ENCODE data around the gene VAV3.

The VAV3 gene

DNA sequence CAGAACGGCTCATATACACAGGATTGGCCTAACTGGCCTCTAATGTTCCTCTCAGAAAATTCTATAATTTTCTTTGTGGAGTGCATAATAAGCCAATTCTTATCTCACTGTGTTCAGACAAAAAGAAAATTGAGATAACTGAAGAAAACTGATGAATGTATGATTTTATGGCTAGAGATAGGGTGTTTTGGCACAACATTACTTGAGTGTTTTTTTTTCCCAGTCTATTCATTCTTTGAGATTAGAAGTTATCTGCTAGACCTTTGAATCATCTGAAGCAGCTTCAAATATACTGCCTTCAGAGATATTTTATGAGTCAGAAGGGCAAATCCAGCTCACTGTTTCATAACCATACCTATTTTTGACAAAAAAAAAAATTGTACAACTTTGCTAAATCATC, 85.6 kb downstream of the VAV3 start:
- DNase-seq (ENCODE audit: low read depth): no peak
- TF ChIP-seq, protein P1, sequence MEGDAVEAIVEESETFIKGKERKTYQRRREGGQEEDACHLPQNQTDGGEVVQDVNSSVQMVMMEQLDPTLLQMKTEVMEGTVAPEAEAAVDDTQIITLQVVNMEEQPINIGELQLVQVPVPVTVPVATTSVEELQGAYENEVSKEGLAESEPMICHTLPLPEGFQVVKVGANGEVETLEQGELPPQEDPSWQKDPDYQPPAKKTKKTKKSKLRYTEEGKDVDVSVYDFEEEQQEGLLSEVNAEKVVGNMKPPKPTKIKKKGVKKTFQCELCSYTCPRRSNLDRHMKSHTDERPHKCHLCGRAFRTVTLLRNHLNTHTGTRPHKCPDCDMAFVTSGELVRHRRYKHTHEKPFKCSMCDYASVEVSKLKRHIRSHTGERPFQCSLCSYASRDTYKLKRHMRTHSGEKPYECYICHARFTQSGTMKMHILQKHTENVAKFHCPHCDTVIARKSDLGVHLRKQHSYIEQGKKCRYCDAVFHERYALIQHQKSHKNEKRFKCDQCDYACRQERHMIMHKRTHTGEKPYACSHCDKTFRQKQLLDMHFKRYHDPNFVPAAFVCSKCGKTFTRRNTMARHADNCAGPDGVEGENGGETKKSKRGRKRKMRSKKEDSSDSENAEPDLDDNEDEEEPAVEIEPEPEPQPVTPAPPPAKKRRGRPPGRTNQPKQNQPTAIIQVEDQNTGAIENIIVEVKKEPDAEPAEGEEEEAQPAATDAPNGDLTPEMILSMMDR (IDR thresholded peaks at IDR 0.05; ENCODE audit: low read length, missing control alignments): no peak
- H3K4me3 ChIP-seq (replicated peaks; ENCODE audit: low read depth, low read length): no peak overlapping the region

DNA sequence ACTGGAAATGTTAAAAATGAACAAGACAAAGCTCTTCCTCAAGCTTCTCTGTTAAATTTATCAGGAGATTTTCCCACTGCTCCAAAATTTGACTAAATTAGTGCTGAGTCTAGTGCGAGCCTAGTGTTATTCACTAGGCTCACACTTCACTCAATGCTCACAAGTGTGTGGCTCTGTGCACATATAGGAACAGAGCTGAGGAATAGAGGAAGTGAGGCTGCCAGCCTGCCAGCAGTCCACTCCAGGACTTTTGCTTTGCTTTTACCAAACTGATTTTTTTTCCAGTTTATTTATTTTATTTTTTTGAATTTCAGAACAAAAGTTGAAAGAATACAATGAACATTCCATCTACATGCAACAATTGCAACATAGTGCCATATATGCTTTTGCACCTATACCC, 87.2 kb downstream of the VAV3 start:
- TF ChIP-seq, protein P1 (IDR thresholded peaks at IDR 0.05; ENCODE audit: low read length, missing control alignments): no peak
- DNase-seq (ENCODE audit: low read depth): no peak

DNA sequence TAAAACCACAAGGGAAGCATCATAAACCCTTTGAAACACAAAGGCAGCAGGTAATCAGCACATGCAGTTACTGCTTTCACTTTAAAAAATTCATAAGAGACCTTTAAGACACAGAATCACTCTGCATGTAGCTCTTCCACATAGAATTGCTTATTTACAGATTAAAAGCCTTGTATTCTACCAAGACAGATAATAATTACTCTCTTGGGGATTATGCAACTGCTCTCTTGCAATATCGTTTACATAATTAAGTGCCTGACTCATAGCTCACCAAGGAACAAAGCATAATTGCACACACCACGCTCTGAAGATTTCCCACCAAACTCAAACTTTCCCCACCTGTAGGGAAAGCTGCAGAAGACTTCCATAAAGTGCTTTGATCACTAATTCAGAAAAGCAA, 87.9 kb downstream of the VAV3 start:
- H3K4me3 ChIP-seq (replicated peaks; ENCODE audit: low read depth, low read length): no peak overlapping the region
- TF ChIP-seq, protein P1 (IDR thresholded peaks at IDR 0.05; ENCODE audit: low read length, missing control alignments): no peak
- peak; percentile 67 for DNase-seq (ENCODE audit: low read depth)

More for the DNA sequence above, 87.2 kb downstream of the VAV3 start:
- H3K4me3 ChIP-seq (replicated peaks; ENCODE audit: low read depth, low read length): no peak overlapping the region

DNA sequence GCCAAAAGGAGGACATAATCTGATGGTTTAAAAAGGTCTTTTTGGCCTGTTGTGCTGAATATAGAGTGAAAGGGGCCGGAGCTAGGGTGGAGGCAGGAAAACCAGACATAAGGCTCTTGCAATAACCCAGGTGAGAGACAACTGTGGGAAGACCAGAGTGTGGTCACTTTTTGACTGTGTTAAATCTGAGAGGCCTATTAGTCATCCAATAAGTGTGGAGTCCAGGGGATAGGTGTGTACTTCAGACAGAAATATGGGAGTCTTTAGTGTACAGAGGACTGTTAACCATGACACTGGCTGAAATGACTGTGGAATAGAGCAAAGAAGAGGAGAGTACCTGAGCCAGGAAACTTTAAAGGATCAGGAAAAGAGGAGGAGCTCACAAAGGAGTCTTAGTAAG, 89.3 kb downstream of the VAV3 start:
- DNase-seq (ENCODE audit: low read depth): no peak
- TF ChIP-seq, protein P1 (IDR thresholded peaks at IDR 0.05; ENCODE audit: low read length, missing control alignments): no peak
- H3K4me3 ChIP-seq (replicated peaks; ENCODE audit: low read depth, low read length): no peak overlapping the region

DNA sequence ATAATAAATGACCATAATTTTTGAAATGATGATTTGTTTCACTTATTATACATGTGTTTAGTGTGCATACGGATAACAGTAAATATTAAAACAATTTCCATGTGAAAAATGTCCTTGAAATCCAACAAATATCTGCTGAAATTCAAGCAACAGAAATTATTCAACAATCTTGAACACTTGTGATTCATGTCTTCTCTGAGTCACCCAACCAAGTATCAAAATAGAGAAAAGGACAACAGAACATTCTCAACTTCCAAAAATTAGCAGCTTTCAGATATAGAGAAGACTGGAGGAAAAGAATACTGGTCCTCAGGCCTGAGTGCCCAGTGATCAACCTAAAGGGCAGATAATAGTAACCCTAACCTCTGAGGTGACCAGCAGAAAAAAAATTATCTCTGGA, 90.8 kb downstream of the VAV3 start:
- no peak for DNase-seq (ENCODE audit: low read depth)
- H3K4me3 ChIP-seq (replicated peaks; ENCODE audit: low read depth, low read length): no peak overlapping the region
- TF ChIP-seq, protein P1 (IDR thresholded peaks at IDR 0.05; ENCODE audit: low read length, missing control alignments): no peak

DNA sequence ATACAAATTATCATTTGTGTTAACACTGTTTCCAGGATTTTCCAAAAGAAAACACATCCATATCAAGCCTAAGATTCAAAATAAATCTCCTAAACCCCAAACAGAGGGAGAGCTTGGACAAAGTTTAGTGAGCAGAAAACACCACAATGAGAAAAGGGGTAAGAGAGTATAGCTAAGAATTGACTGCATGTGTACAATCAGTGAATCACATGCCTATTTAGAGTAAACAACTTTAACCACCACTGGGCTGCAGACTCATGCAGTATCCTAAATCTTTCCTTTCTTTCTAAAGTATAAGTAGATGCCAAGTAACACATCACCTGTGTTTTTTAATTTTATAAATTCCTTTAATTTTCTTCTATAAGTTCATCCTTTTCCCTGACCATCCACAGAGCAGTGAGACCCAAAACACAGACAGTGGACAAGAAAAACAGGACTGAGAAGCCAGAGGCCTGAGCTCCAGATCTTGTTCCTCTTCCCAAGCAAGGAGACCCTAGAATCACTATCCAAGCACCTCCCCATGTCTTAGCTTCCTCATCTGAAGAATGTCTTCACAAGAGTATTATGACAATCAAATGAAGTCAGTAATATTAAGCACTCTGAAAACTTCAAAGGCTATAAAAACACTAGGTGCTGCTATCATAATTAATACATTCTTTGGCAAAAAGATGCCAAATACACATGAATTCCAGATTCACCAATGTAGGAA, 93.1 kb downstream of the VAV3 start:
- no peak for DNase-seq (ENCODE audit: low read depth)
- TF ChIP-seq, protein P1 (IDR thresholded peaks at IDR 0.05; ENCODE audit: low read length, missing control alignments): no peak
- no peak overlapping the region for H3K4me3 ChIP-seq (replicated peaks; ENCODE audit: low read depth, low read length)

DNA sequence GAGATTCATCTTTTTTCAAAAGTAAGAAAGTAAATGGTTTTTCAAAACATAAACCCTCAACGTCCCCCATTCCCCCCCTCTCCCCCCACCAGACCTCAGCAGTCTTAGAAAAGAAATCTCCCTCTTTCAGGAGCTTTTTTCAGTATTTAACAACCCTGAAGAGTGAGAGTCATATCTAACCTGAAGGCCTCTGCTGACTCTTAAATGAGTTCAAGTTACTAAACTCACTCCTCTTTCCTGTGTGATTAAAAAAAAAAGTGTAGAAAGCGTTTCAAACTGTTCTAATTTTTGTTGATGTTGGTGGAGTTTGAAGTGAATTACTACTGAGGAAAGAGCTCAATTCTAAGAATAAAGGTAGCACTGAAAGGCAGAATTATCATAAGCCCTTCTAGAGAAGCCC, 93.7 kb downstream of the VAV3 start:
- TF ChIP-seq, protein P1 (IDR thresholded peaks at IDR 0.05; ENCODE audit: low read length, missing control alignments): no peak
- DNase-seq (ENCODE audit: low read depth): no peak
- no peak overlapping the region for H3K4me3 ChIP-seq (replicated peaks; ENCODE audit: low read depth, low read length)
